Natural killer cell (primary cell): ENCODE data around the gene AVP. TPM values are rescaled to one million over a fixed set of nuclear protein-coding genes. Genes with fewer than 3 reads are reported as not detected.
"Not testable (repeated sequence)": the region's sequence is repeated elsewhere in the genome, so short reads cannot be mapped to it uniquely, and the experiment has no call there.

Experiments used
- ATAC-seq, 3 donors: fragments of 150-1000 bp in 2 of 3; fragments of 200-7000 bp in 1 of 3; cut with Tn5 transposase; 1 replicate in 1 of 3; 2 replicates in 2 of 3; pipeline ENCODE4 v1.10.0; 2021; ENCODE audit warnings: mild to moderate bottlenecking in 2 of 3, moderate library complexity in 2 of 3
- DNase-seq, 2 donors: peaks; one replicate each; pipeline versions ENCODE4 v3.0.0 to v3.0.0-alpha.2; 2013 to 2021; ENCODE audit warnings: mixed read lengths in 1 of 2
- H3K27ac ChIP-seq: one replicate; pipeline ENCODE4 v1.5.1; 2013; ENCODE audit warnings: mild to moderate bottlenecking, low read length
- H3K27me3 ChIP-seq: one replicate; pipeline ENCODE4 v1.6.1; 2013; ENCODE audit warnings: low read length; ENCODE audit not compliant: control insufficient read depth, insufficient read depth
- H3K36me3 ChIP-seq: one replicate; pipeline ENCODE4 v1.6.1; 2013; ENCODE audit warnings: low read length; ENCODE audit not compliant: control insufficient read depth, insufficient read depth
- H3K4me1 ChIP-seq: one replicate; pipeline ENCODE4 v1.6.1; 2013; ENCODE audit warnings: low read length; ENCODE audit not compliant: control insufficient read depth, insufficient read depth
- H3K4me3 ChIP-seq: one replicate; pipeline ENCODE4 v1.5.1; 2013; ENCODE audit warnings: low read length
- H3K9me3 ChIP-seq: one replicate; pipeline ENCODE4 v1.6.1; 2013; ENCODE audit warnings: low read length; ENCODE audit not compliant: control insufficient read depth, insufficient read depth
- H3K27ac Mint-ChIP-seq, 2 donors: one replicate each; pipeline ENCODE4 v1.8.0; 2022; ENCODE audit warnings: mild to moderate bottlenecking in 2 of 2, mixed read lengths in 2 of 2, moderate library complexity in 1 of 2
- H3K27me3 Mint-ChIP-seq, 2 donors: one replicate each; pipeline ENCODE4 v1.8.0; 2022; ENCODE audit warnings: low read depth in 2 of 2, mixed read lengths in 2 of 2
- H3K36me3 Mint-ChIP-seq: one replicate; pipeline ENCODE4 v1.8.0; 2022; ENCODE audit warnings: mixed read lengths
- H3K4me1 Mint-ChIP-seq, 2 donors: one replicate each; pipeline ENCODE4 v1.8.0; 2022; ENCODE audit warnings: mixed read lengths in 2 of 2
- H3K4me3 Mint-ChIP-seq: one replicate; pipeline ENCODE4 v1.8.0; 2022; ENCODE audit warnings: mild to moderate bottlenecking, moderate library complexity, mixed read lengths
- H3K9me3 Mint-ChIP-seq, 2 donors: one replicate each; pipeline ENCODE4 v1.8.0; 2022; ENCODE audit warnings: mixed read lengths in 2 of 2
- CTCF ChIP-seq: fragments of 200-600 bp; IDR thresholded peaks from one replicate; pipeline ENCODE4 v1.8.0; 2022; ENCODE audit warnings: antibody characterized with exemption
- WGBS: methylation state at CpG from one replicate; pipeline ENCODE4 v1.1.7; 2013; ENCODE audit warnings: missing lambda C conversion rate; ENCODE audit not compliant: insufficient coverage; 5-methylcytosine and 5-hydroxymethylcytosine counted together
- intact Hi-C: fragments of 100-400 bp; cut with micrococcal nuclease; formaldehyde crosslinking; loops from one replicate; pipeline ENCODE4 v1.14.2; 2022
- total RNA-seq, 4 donors: library from RNA; stranded (reverse); fragments of 120-200 nt in 1 of 4; gene quantifications; one replicate each; pipeline versions ENCODE4 v1.2.3 to v1.2.4, GENCODE V29; 2013 to 2022

AVP gene
- total RNA-seq, 3 donors from 2014 or later (not counting 1 experiment from before 2014, with no cell fraction given) = not detected

DNA sequence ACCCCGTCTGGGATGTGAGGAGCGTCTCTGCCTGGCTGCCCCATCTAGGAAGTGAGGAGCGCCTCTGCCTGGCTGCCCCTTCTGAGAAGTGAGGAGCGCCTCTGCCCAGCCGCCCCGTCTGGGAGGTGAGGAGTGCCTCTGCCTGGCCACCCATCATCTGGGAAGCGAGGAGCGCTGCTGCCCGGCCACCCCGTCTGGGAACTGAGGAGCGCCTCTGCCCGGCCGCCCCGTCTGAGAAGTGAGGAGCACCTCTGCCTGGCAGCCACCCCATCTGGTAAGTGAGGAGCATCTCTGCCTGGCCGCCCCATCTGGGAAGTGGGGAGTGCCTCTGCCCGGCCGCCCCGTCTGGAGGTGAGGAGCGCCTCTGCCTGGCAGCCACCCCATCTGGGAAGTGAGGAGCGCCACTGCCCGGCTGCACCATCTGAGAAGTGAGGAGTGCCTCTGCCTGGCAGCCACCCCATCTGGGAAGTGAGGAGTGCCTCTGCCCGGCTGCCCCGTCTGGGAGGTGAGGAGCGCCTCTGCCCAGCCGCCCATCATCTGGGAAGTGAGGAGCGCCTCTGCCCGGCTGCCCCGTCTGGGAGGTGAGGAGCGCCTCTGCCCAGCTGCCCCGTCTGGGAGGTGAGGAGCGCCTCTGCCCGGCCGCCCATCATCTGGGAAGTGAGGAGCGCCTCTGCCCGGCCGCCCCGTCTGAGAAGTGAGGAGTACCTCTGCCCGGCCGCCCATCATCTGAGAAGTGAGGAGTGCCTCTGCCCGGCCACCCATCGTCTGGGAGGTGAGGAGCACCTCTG, 40.4 kb upstream of the AVP start:
- H3K27me3 Mint-ChIP-seq, H3K27ac ChIP-seq, H3K4me3 ChIP-seq, H3K9me3 Mint-ChIP-seq, ATAC-seq, H3K4me1 ChIP-seq, H3K27me3 ChIP-seq, H3K9me3 ChIP-seq, DNase-seq, H3K4me3 Mint-ChIP-seq, H3K36me3 Mint-ChIP-seq, H3K36me3 ChIP-seq, H3K27ac Mint-ChIP-seq, intact Hi-C loops: not testable (repeated sequence)
- WGBS = 97% methylated on average over 41 of the region's 41 CpGs
- H3K4me1 Mint-ChIP-seq = peaks cover 10 to 11% of the 10 kb centered on the region in 2 donors

DNA sequence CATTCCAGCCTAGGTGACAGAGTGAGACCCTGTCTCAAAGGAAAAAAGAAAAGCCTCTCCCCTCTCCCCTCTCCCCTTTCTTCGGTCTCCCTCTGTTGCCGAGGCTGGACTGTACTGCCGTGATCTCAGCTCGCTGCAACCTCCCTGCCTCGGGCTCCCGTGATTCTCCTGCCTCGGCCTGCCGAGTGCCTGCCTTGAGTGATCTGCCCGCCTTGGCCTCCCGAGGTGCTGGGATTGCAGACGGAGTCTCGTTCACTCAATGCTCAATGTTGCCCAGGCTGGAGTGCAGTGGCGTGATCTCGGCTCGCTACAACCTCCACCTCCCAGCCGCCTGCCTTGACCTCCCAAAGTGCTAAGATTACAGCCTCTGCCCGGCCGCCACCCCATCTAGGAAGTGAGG, 39.6 kb upstream of the AVP start:
- H3K4me3 ChIP-seq, H3K36me3 Mint-ChIP-seq, H3K9me3 Mint-ChIP-seq, H3K27me3 Mint-ChIP-seq, H3K9me3 ChIP-seq, H3K27ac Mint-ChIP-seq, intact Hi-C loops, DNase-seq, H3K27ac ChIP-seq, H3K27me3 ChIP-seq, H3K4me1 ChIP-seq, H3K4me3 Mint-ChIP-seq, ATAC-seq, H3K36me3 ChIP-seq: not testable (repeated sequence)
- H3K4me1 Mint-ChIP-seq = peaks cover 10 to 11% of the 10 kb centered on the region in 2 donors
- WGBS = 97% methylated on average over 10 of the region's 18 CpGs

DNA sequence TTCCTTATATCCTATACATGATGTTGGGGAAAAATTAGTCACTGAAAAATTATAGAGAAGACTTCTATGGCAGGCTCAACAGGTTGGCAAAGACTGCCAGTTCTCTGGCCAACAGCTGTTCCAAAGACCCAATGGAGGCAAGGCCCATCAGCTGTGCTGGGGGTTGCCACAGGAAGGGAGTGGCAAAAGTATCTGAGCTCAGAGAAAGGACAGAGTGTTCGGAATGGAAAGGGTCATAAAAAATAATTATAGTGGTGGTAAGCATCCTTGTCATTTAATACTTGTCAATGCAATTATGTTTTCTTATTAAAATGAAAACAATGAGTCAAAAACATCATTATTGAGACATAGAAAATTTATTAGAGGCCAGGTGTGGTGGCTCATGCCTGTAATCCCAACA, 39.0 kb upstream of the AVP start:
- Histone ChIP-seq H3K36me3 (peaks cover 8% of the 10 kb centered on the region), H3K27me3 (no peaks in the 10 kb centered on the region), H3K4me1 (no peaks in the 10 kb centered on the region), H3K27ac (no peak overlapping the region), H3K4me3 (no peak overlapping the region), H3K9me3 (no peaks in the 10 kb centered on the region)
- ATAC-seq (no peak), DNase-seq (no peak)
- H3K27me3 Mint-ChIP-seq = no peaks in the 10 kb centered on the region
- peaks cover 10 to 11% of the 10 kb centered on the region in 2 donors for H3K4me1 Mint-ChIP-seq
- no peak overlapping the region for H3K4me3 Mint-ChIP-seq
- no peaks in the 10 kb centered on the region for H3K36me3 Mint-ChIP-seq
- intact Hi-C loops = no loop called here
- WGBS = 83% methylated on average over 1 of the region's 1 CpG
- no peaks in the 10 kb centered on the region for H3K9me3 Mint-ChIP-seq
- no peak for TF ChIP-seq CTCF
- peak overlapping the region; percentile 2 to 37 for H3K27ac Mint-ChIP-seq

DNA sequence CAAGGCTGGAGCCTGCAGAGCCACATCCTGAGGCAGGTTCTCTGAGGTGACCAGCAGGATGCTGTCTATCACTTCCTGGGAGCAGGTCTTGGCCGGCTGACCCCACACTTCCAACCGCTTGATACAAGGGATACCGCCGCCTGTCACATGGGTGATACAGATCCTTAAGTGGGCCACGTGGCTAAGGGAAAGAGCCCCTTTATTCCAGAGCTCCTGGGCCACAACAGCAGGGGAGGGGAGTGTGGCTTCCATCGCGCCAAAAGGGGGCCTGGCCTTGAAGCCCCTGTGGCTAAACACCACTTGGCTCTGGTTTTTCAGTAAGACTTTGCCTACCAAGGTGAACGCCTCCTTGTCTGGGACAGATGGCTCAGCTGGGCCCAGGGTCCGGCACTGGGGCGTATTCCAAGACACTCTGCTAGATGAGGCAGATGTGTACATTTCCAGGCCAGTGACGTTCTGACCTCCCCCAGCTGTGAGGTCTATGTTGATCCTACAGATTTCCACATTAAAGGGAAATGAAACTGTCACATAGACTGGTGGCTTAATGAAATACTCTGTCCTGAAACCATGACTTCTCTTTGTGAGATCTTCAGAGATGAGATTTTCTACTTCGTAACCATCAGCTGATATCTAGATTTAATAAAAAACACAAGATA, 37.6 kb upstream of the AVP start:
- H3K9me3 Mint-ChIP-seq = no peaks in the 10 kb centered on the region
- H3K27ac ChIP-seq = no peak overlapping the region
- peaks cover 10 to 11% of the 10 kb centered on the region in 2 donors for H3K4me1 Mint-ChIP-seq
- H3K36me3 Mint-ChIP-seq = no peaks in the 10 kb centered on the region
- no peaks in the 10 kb centered on the region for H3K27me3 ChIP-seq
- WGBS = 91% methylated on average over 12 of the region's 12 CpGs
- no peaks in the 10 kb centered on the region for H3K4me1 ChIP-seq
- DNase-seq = no peak
- no peaks in the 10 kb centered on the region for H3K9me3 ChIP-seq
- no peak overlapping the region for H3K4me3 Mint-ChIP-seq
- no peak for ATAC-seq
- H3K4me3 ChIP-seq = no peak overlapping the region
- peaks cover 8% of the 10 kb centered on the region for H3K36me3 ChIP-seq
- H3K27me3 Mint-ChIP-seq = no peaks in the 10 kb centered on the region
- H3K27ac Mint-ChIP-seq = peak overlapping the region in 1 of 2 donors; percentile 34
- intact Hi-C loops = no loop called here
- TF ChIP-seq CTCF = no peak
